Lower leg skin (tissue), 4 donors: ENCODE results near the gene FAM135A. TPM values are rescaled to one million over a fixed set of nuclear protein-coding genes. Genes with fewer than 3 reads are reported as not detected.

ENCODE experiments used
- DNase-seq, 2 donors: peaks; one replicate each; pipeline ENCODE4 v3.0.0-alpha.2; 2019; ENCODE audit warnings: low spot score in 2 of 2
- H3K4me3 ChIP-seq: fragments of 200-600 bp; sonication (generic); 2 replicates; pipeline ENCODE4 v1.5.1; 2017; ENCODE audit warnings: mild to moderate bottlenecking, low read depth; ENCODE audit not compliant: poor library complexity, severe bottlenecking
- CTCF ChIP-seq, 3 donors: fragments of 450-650 bp; IDR thresholded peaks; one replicate each; pipeline ENCODE4 v1.5.1; 2016; ENCODE audit warnings: antibody characterized with exemption in 3 of 3, mild to moderate bottlenecking in 3 of 3, moderate library complexity in 2 of 3
- POLR2A ChIP-seq, 2 donors: fragments of 450-650 bp; IDR thresholded peaks; one replicate each; pipeline ENCODE4 v1.6.1; 2016 to 2017; ENCODE audit warnings: antibody characterized with exemption in 2 of 2, mild to moderate bottlenecking in 1 of 2, moderate library complexity in 1 of 2
- WGBS, 2 donors: methylation state at CpG; one replicate each; pipeline ENCODE4 v1.1.5; 2018; 5-methylcytosine and 5-hydroxymethylcytosine counted together
- intact Hi-C: fragments of 100-400 bp; cut with DNase I; formaldehyde crosslinking; loops from one replicate; pipeline ENCODE4 v1.15.0; 2023; ENCODE audit warnings: low total_unique reads
- total RNA-seq, 4 donors: library from RNA; depleted of rRNA; stranded (reverse); fragments of >200 nt; gene quantifications; one replicate each; pipeline ENCODE4 v1.1.0, GENCODE V29; 2016

Gene FAM135A
- total RNA-seq, 4 donors from 2014 or later = 77.1 to 105 (median 80.5) TPM

- 1% methylated on average over 20 of the region's 20 CpGs for WGBS, 2 donors
- intact Hi-C loops = no loop called here
- peak in 1 of 2 donors; percentile 86 for DNase-seq
- H3K4me3 ChIP-seq = peak overlapping the region; percentile 80
- TF ChIP-seq POLR2A (IDR thresholded peaks at IDR 0.05) (no peak), CTCF (IDR thresholded peaks at IDR 0.05) (no peak)
These were observed 735 bp downstream of the FAM135A start for GRCh38 chr6:70413992-70414494.

- no peak for DNase-seq
- 52 to 59% methylated on average over 2 of the region's 2 CpGs for WGBS, 2 donors
- TF ChIP-seq POLR2A (IDR thresholded peaks at IDR 0.05) (no peak), CTCF (IDR thresholded peaks at IDR 0.05) (no peak)
- intact Hi-C loops = no loop called here
- H3K4me3 ChIP-seq = no peak overlapping the region
These were observed 1.5 kb downstream of the FAM135A start for GRCh38 chr6:70414813-70415212.

- no peak overlapping the region for H3K4me3 ChIP-seq
- intact Hi-C loops = no loop called here
- no peak for TF ChIP-seq POLR2A (IDR thresholded peaks at IDR 0.05)
- TF ChIP-seq CTCF (IDR thresholded peaks at IDR 0.05) = no peak
- DNase-seq = no peak
These were observed 1.9 kb downstream of the FAM135A start for GRCh38 chr6:70415247-70415646.

- 78% methylated on average over 1 of the region's 1 CpG for WGBS, 2 donors
- TF ChIP-seq CTCF (IDR thresholded peaks at IDR 0.05) (no peak), POLR2A (IDR thresholded peaks at IDR 0.05) (no peak)
- no peak for DNase-seq
- intact Hi-C loops = no loop called here
- H3K4me3 ChIP-seq = no peak overlapping the region
These were observed 2.4 kb downstream of the FAM135A start for GRCh38 chr6:70415660-70416059.

GRCh38 chr6:70421509-70421908 is 8.2 kb downstream of the FAM135A start:
- DNase-seq = no peak
- TF ChIP-seq CTCF (IDR thresholded peaks at IDR 0.05) (no peak), POLR2A (IDR thresholded peaks at IDR 0.05) (no peak)
- intact Hi-C loops = no loop called here
- no peak overlapping the region for H3K4me3 ChIP-seq
- WGBS, 2 donors = 64 to 87% methylated on average over 2 of the region's 2 CpGs
